Activated CD4-positive, alpha-beta T cell treated with anti-CD3 and anti-CD28 coated beads, Interleukin-2, amount 10 ng/mL, durations not matched to agents 24 days and 14 days (primary cell): ENCODE measurements around the gene ALK. TPM values are rescaled to one million over a fixed set of nuclear protein-coding genes. Genes with fewer than 3 reads are reported as not detected.

Experiments
- DNase-seq: peaks from one replicate; pipeline ENCODE4 v3.0.0; 2022
- H3K27ac Mint-ChIP-seq: one replicate; pipeline ENCODE4 v1.8.0; 2022; ENCODE audit warnings: mild to moderate bottlenecking, mixed read lengths
- H3K27me3 Mint-ChIP-seq: one replicate; pipeline ENCODE4 v1.8.0; 2022; ENCODE audit warnings: mixed read lengths
- H3K36me3 Mint-ChIP-seq: one replicate; pipeline ENCODE4 v1.8.0; 2022; ENCODE audit warnings: low read depth, mild to moderate bottlenecking, mixed read lengths
- H3K4me1 Mint-ChIP-seq: one replicate; pipeline ENCODE4 v1.8.0; 2021; ENCODE audit warnings: mixed read lengths
- H3K4me3 Mint-ChIP-seq: one replicate; pipeline ENCODE4 v1.8.0; 2022; ENCODE audit warnings: mild to moderate bottlenecking, moderate library complexity, mixed read lengths
- H3K9me3 Mint-ChIP-seq: one replicate; pipeline ENCODE4 v1.8.0; 2021; ENCODE audit warnings: mixed read lengths
- intact Hi-C: fragments of 100-400 bp; cut with micrococcal nuclease; formaldehyde crosslinking; loops from one replicate; pipeline ENCODE4 v1.15.1; 2023
- total RNA-seq: library from RNA; stranded (reverse); gene quantifications from 2 replicates; pipeline ENCODE4 v1.2.3, GENCODE V29; 2022

The ALK gene
- total RNA-seq, 1 donor from 2014 or later = not detected

DNA sequence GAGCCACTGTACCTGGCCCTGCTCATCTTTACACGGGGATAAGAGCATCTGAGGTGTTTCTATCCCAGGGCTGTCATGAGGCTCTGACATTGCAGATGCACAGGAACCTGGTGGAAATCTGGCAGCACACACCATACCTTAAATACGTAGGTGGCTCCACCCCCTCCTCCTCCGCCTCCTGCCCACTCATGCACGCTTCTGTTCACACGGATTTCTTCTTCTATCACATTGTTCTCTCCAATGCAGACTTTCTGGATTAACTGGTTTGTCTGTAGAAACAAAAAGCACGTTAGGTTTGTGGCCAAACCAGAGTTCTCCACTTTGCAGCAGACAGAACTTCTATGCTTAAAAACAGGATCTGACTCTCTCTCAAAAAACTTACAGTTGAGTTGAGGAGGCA is 688.0 kb downstream of the ALK start:
- H3K36me3 Mint-ChIP-seq = no peaks in the 10 kb centered on the region
- intact Hi-C loops = no loop called here
- no peak overlapping the region for H3K4me3 Mint-ChIP-seq
- H3K27ac Mint-ChIP-seq = no peak overlapping the region
- no peaks in the 10 kb centered on the region for H3K9me3 Mint-ChIP-seq
- no peak for DNase-seq
- H3K27me3 Mint-ChIP-seq = peaks cover 4% of the 10 kb centered on the region
- H3K4me1 Mint-ChIP-seq = no peaks in the 10 kb centered on the region

GRCh38 chr2:29232041-29232440 is 689.3 kb downstream of the ALK start:
- H3K27ac Mint-ChIP-seq = no peak overlapping the region
- intact Hi-C loops = no loop called here

GRCh38 chr2:29229640-29230039 is 691.7 kb downstream of the ALK start:
- H3K27ac Mint-ChIP-seq = no peak overlapping the region
- intact Hi-C loops = no loop called here
- no peaks in the 10 kb centered on the region for H3K36me3 Mint-ChIP-seq
- H3K9me3 Mint-ChIP-seq = no peaks in the 10 kb centered on the region
- H3K27me3 Mint-ChIP-seq = peaks cover 2% of the 10 kb centered on the region
- DNase-seq = no peak
- no peak overlapping the region for H3K4me3 Mint-ChIP-seq
- no peaks in the 10 kb centered on the region for H3K4me1 Mint-ChIP-seq

More at GRCh38 chr2:29232041-29232440, 689.3 kb downstream of the ALK start:
- H3K4me1 Mint-ChIP-seq = no peaks in the 10 kb centered on the region
- H3K9me3 Mint-ChIP-seq = no peaks in the 10 kb centered on the region
- no peak overlapping the region for H3K4me3 Mint-ChIP-seq
- no peaks in the 10 kb centered on the region for H3K36me3 Mint-ChIP-seq
- H3K27me3 Mint-ChIP-seq = peaks cover 3% of the 10 kb centered on the region
- no peak for DNase-seq

DNA sequence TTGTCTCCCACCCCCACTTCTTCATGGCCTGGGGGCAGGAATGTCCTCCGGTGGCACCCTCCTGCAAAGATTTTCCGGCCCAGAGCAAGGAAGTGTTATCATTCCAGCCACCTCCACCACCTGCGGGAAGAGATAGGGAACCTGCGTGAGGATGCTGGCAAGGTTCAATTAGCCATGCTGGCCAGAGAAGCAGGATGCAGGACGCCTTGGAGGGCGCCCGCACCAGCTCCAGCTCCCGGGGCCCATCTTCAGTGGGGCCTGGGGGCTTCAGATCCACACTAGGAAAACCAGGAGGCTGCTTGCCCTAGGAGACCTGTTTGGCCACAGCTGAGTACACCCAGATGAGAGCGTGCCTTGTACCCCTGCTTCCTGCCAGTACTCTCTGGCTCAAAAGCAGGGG is 692.4 kb downstream of the ALK start:
- intact Hi-C loops = no loop called here
- Mint-ChIP-seq H3K27ac (no peak overlapping the region), H3K4me3 (no peak overlapping the region), H3K27me3 (peaks cover 2% of the 10 kb centered on the region), H3K9me3 (no peaks in the 10 kb centered on the region), H3K36me3 (no peaks in the 10 kb centered on the region), H3K4me1 (no peaks in the 10 kb centered on the region)
- DNase-seq = no peak

GRCh38 chr2:29227935-29228675 is 693.3 kb downstream of the ALK start:
- H3K27ac Mint-ChIP-seq = no peak overlapping the region

GRCh38 chr2:29226808-29227207 is 694.6 kb downstream of the ALK start:
- no peaks in the 10 kb centered on the region for H3K27me3 Mint-ChIP-seq
- DNase-seq = no peak
- intact Hi-C loops = no loop called here

More at GRCh38 chr2:29227935-29228675, 693.3 kb downstream of the ALK start:
- Mint-ChIP-seq H3K36me3 (no peaks in the 10 kb centered on the region), H3K9me3 (no peaks in the 10 kb centered on the region), H3K27me3 (no peaks in the 10 kb centered on the region), H3K4me1 (no peaks in the 10 kb centered on the region), H3K4me3 (no peak overlapping the region)
- no peak for DNase-seq
- intact Hi-C loops = no loop called here

GRCh38 chr2:29226375-29226774 is 695.0 kb downstream of the ALK start:
- Mint-ChIP-seq H3K4me3 (no peak overlapping the region), H3K36me3 (no peaks in the 10 kb centered on the region)
- intact Hi-C loops = no loop called here

More at GRCh38 chr2:29226808-29227207, 694.6 kb downstream of the ALK start:
- Mint-ChIP-seq H3K27ac (no peak overlapping the region), H3K9me3 (no peaks in the 10 kb centered on the region), H3K36me3 (no peaks in the 10 kb centered on the region), H3K4me3 (no peak overlapping the region), H3K4me1 (no peaks in the 10 kb centered on the region)

DNA sequence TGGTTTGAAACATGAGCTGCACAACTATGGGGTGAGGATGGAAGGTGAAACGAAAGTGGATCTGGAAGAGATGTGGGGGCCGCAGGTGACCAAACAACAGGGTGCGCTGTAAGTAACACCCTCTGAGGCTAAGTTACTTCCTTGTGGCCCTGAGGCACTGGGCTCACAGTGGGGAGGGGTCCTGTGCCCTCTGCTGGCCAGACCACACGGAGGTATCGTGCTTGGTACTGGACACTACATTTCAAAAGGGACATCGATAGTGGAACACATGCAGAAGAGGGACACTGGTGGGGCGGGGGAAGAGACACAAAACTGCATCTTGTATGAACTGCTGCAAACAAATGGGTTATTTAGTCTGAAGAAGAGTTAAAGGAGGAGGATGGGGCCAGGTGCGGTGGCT is 695.6 kb downstream of the ALK start:
- no peak overlapping the region for H3K4me3 Mint-ChIP-seq
- intact Hi-C loops = no loop called here
- no peak overlapping the region for H3K27ac Mint-ChIP-seq
- no peak for DNase-seq
- H3K4me1 Mint-ChIP-seq = no peaks in the 10 kb centered on the region
- H3K9me3 Mint-ChIP-seq = no peaks in the 10 kb centered on the region
- no peaks in the 10 kb centered on the region for H3K36me3 Mint-ChIP-seq
- H3K27me3 Mint-ChIP-seq = no peaks in the 10 kb centered on the region

More at GRCh38 chr2:29226375-29226774, 695.0 kb downstream of the ALK start:
- H3K9me3 Mint-ChIP-seq = no peaks in the 10 kb centered on the region
- no peaks in the 10 kb centered on the region for H3K27me3 Mint-ChIP-seq
- H3K27ac Mint-ChIP-seq = no peak overlapping the region
- DNase-seq = no peak
- no peaks in the 10 kb centered on the region for H3K4me1 Mint-ChIP-seq

DNA sequence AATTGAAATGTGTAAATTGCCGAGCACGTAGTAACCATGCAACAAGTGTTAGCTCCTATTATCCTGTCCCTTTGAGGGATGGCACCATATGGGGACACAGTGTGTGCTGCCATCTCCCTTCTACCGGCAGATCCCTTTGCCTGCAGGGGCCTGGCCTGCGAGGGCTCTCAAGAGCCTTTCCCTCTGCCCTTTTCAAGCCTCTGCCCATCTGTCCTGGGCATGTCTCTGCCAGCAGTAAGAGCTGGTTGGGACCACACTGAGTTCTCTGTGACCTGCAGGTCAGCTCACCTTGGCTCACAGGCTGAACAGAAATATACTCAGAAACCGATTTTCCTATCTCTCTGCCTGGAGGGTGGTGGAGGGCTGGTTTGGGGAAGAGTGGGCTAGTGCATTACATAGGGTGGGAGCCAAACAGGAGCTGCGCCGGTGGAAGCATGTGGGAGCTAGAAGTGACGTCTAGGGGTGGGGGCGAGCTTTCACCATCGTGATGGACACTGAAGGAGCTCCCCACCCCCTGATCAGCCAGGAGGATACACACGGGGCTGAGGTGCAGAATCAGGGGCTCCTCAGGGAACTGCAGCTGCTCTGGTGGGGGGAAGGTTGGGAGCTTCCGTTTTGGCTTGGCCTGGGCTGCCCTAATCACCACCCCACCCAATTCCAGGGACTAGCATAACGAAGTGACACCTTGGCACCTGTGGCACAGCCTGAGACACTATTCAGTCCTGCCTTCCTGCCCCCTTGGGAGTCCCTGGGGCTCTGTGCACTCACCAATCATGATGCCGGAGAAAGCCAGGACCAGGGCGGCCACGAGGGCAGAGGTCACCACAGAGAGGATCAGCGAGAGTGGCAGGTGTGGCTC is 696.5 kb downstream of the ALK start:
- no peaks in the 10 kb centered on the region for H3K27me3 Mint-ChIP-seq
- no peaks in the 10 kb centered on the region for H3K4me1 Mint-ChIP-seq
- no peak overlapping the region for H3K27ac Mint-ChIP-seq
- no peak for DNase-seq
- no peaks in the 10 kb centered on the region for H3K36me3 Mint-ChIP-seq
- H3K4me3 Mint-ChIP-seq = no peak overlapping the region
- H3K9me3 Mint-ChIP-seq = no peaks in the 10 kb centered on the region
- intact Hi-C loops = no loop called here

GRCh38 chr2:29223851-29224692 is 697.3 kb downstream of the ALK start:
- Mint-ChIP-seq H3K27ac (no peak overlapping the region), H3K9me3 (no peaks in the 10 kb centered on the region), H3K36me3 (no peaks in the 10 kb centered on the region), H3K4me1 (no peaks in the 10 kb centered on the region), H3K27me3 (no peaks in the 10 kb centered on the region), H3K4me3 (no peak overlapping the region)
- intact Hi-C loops = no loop called here
- no peak for DNase-seq

DNA sequence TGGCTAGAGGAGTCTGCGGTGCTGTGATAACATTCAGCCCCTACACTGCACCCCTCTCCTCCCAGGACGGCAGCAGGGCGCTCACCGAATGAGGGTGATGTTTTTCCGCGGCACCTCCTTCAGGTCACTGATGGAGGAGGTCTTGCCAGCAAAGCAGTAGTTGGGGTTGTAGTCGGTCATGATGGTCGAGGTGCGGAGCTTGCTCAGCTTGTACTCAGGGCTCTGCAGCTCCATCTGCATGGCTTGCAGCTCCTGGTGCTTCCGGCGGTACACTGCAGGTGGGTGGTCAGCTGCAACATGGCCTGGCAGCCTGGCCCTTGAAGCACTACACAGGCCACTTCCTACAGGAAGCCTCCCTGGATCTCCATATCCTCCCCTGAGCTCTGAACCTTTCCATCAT is 698.1 kb downstream of the ALK start:
- intact Hi-C loops = no loop called here
- Mint-ChIP-seq H3K36me3 (no peaks in the 10 kb centered on the region), H3K27me3 (no peaks in the 10 kb centered on the region), H3K9me3 (no peaks in the 10 kb centered on the region), H3K27ac (no peak overlapping the region), H3K4me3 (no peak overlapping the region), H3K4me1 (no peaks in the 10 kb centered on the region)
- DNase-seq = no peak

DNA sequence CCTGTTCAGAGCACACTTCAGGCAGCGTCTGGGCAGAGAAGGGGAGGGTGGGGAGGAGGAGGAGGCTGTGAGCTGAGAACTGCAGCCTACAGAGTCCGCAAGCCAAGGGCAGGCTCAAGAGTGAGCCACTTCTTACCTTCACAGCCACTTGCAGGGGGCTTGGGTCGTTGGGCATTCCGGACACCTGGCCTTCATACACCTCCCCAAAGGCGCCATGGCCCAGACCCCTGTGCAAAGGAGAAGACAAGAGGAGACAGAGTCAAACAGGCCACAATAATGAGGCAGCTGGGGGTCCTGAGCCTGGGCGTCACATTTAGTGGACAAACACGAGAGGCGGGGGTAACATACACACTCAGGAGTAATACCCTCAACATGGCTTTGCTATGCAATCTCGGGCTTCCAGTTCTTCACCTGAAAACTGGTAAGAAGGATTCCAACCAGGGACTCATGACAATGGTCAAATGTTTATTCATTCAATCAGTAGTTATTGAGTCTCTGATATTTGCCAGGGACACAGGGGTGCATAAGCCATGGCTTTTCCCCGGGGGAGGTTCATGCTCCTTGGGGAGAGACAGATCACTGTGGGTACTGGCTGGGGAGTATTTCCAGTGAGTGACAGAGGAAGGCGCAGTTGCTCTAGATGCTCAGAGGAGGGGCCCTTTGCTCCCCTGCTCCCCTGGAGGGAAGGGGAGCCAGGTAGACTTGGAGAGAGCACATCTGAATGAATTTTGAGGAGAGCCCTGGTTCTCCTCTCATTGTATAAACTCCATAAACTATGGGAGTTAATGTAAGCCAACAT is 698.8 kb downstream of the ALK start:
- no peak for DNase-seq
- no peaks in the 10 kb centered on the region for H3K27me3 Mint-ChIP-seq
- no peak overlapping the region for H3K27ac Mint-ChIP-seq
- H3K4me1 Mint-ChIP-seq = no peaks in the 10 kb centered on the region
- intact Hi-C loops = no loop called here
- no peaks in the 10 kb centered on the region for H3K36me3 Mint-ChIP-seq
- H3K9me3 Mint-ChIP-seq = no peaks in the 10 kb centered on the region
- H3K4me3 Mint-ChIP-seq = no peak overlapping the region
